Calu3 (cell line): ENCODE data around the gene RNF227. TPM values are rescaled to one million over a fixed set of nuclear protein-coding genes. Genes with fewer than 3 reads are reported as not detected.
A peak's percentile ranks its signal among the peaks of the same experiment; 100 is the strongest.

Experiments
- Bru-seq: library from RNA; stranded (reverse); fragments of 400-500 nt; gene quantifications from one replicate; lab custom pipeline; 2021; lab: Mats Ljungman, UMichigan
- BruChase-seq, 2 experiments: library from RNA; stranded (reverse); fragments of 400-500 nt; gene quantifications; one replicate each; lab custom pipeline; 2021; lab: Mats Ljungman, UMichigan
- BruUV-seq: library from RNA; stranded (reverse); fragments of 400-500 nt; replicated peaks from 2 replicates; lab custom pipeline; 2021; lab: Mats Ljungman, UMichigan
- CTCF ChIA-PET: fragments of 300-600 bp; sonication (Branson Sonifier 250); formaldehyde crosslinking; loops from one replicate; lab custom pipeline; 2022; ENCODE audit warnings: antibody characterized with exemption; lab: Charles Lee
- DNase-seq: peaks from one replicate; pipeline ENCODE4 v3.0.0; 2022
- H3K27ac Mint-ChIP-seq: one replicate; pipeline ENCODE4 v1.8.0; 2022; ENCODE audit warnings: mixed read lengths; ENCODE audit not compliant: unreplicated experiment
- H3K27me3 Mint-ChIP-seq: one replicate; pipeline ENCODE4 v1.8.0; 2022; ENCODE audit warnings: mixed read lengths; ENCODE audit not compliant: unreplicated experiment
- H3K36me3 Mint-ChIP-seq: one replicate; pipeline ENCODE4 v1.8.0; 2022; ENCODE audit warnings: mild to moderate bottlenecking, moderate library complexity, mixed read lengths; ENCODE audit not compliant: insufficient read depth, unreplicated experiment
- H3K4me1 Mint-ChIP-seq: one replicate; pipeline ENCODE4 v1.8.0; 2022; ENCODE audit warnings: mild to moderate bottlenecking, low read depth, mixed read lengths; ENCODE audit not compliant: unreplicated experiment
- H3K4me3 Mint-ChIP-seq: one replicate; pipeline ENCODE4 v1.8.0; 2022; ENCODE audit warnings: mild to moderate bottlenecking, low read depth, moderate library complexity, mixed read lengths; ENCODE audit not compliant: unreplicated experiment
- H3K9me3 Mint-ChIP-seq: one replicate; pipeline ENCODE4 v1.8.0; 2022; ENCODE audit warnings: low read depth, mixed read lengths; ENCODE audit not compliant: unreplicated experiment
- intact Hi-C: fragments of 100-400 bp; cut with micrococcal nuclease; formaldehyde crosslinking; loops from one replicate; pipeline ENCODE4 v1.10.0; 2022; ENCODE audit not compliant: unreplicated experiment
- long read RNA-seq: library from polyadenylated mRNA; stranded (forward); transcript quantifications from one replicate; pipeline ENCODE4 v2.0.0, GENCODE V29; 2022
- total RNA-seq: library from RNA; stranded (reverse); gene quantifications from 2 replicates; pipeline ENCODE4 v1.2.3, GENCODE V29; 2022
- TF ChIP-seq, protein P1 (sequence below): fragments of 200-600 bp; IDR thresholded peaks from one replicate; pipeline ENCODE4 v1.8.0; 2022; ENCODE audit warnings: antibody characterized with exemption; ENCODE audit not compliant: unreplicated experiment

RNF227 gene
- 1.4 and 2.0 TPM in 2 replicates for total RNA-seq
- Bru-seq, nascent RNA, result percentile 46 among the genes with signal in this experiment
- BruChase-seq, experiment 1, labeled RNA remaining after a 6-hour chase, result percentile 55 among the genes with signal in this experiment
- percentile 52 among the genes with signal in this experiment for BruChase-seq, experiment 2, labeled RNA remaining after a 2-hour chase
- long read RNA-seq, partial matches to known transcripts, result 0 of 1 reads
- long read RNA-seq, other reads (novel, unspliced or antisense), result 0 of 1 reads

DNA sequence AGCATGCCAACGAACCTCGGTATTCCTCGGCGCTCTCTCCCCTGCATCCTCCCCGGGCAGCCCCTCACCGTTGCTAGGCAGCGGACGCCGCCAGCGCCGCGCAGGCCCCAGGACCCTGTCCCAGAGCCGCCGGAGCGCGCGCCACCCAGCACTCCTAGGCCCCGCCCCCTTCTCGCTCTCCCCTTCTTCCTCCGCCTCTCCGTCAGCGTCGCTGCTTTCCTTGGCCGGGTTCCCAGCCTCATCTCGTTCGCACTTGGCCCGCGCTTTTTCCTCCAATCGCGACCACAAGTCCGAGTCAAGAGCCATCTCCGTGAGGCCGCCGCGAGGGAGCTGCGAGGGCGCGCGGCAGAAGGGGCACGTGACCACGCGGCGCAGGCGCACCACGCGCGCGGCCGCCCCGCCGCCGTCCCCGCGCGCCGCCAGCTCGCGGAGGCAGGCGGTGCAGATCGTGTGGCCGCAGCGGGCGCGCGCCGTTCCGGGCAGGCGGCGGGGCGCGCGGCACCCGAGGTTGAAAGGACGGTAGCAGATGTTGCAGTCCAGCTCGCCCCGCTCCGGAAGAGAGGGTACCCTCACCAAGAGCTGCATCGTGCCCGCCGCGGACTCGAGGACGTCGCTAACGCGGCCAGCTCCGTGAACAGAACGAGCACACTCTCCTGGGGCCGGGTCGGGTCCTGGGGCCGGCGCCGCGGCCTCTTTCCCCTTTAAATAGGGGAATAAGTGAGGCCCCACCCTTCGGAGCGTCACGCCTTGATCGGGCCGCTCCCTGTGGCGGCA, at the start of gene RNF227:
TSS of gene RNF227 (minus strand) at position 679 of the 774 bp plus-strand sequence. CDS start at position 585, 94 bp downstream.
- H3K27ac Mint-ChIP-seq, result peak within 1 kb of the TSS; percentile 60

DNA sequence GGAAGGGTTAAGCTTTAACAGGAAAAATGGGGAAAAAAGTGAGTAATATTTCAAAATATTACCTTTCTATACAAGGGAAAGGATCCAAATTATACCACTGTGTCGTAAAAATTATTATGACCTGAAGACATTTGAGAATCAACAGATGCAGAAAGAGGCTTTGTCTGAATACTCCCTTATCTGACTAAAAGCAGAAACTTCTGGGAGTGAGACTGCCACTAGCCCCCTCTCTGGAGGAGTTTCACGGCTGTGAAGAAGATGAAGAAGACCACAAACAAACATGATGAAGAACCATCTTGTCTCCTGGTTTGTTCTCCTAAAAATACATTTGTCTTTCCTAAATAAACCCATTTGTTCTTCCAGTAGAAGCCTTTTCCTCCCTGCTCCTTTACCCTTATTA, 45.3 kb upstream of the RNF227 start:
- H3K4me1 Mint-ChIP-seq, result no peaks in the 10 kb centered on the region
- BruUV-seq, result no TSS peak
- TF ChIP-seq, protein P1, sequence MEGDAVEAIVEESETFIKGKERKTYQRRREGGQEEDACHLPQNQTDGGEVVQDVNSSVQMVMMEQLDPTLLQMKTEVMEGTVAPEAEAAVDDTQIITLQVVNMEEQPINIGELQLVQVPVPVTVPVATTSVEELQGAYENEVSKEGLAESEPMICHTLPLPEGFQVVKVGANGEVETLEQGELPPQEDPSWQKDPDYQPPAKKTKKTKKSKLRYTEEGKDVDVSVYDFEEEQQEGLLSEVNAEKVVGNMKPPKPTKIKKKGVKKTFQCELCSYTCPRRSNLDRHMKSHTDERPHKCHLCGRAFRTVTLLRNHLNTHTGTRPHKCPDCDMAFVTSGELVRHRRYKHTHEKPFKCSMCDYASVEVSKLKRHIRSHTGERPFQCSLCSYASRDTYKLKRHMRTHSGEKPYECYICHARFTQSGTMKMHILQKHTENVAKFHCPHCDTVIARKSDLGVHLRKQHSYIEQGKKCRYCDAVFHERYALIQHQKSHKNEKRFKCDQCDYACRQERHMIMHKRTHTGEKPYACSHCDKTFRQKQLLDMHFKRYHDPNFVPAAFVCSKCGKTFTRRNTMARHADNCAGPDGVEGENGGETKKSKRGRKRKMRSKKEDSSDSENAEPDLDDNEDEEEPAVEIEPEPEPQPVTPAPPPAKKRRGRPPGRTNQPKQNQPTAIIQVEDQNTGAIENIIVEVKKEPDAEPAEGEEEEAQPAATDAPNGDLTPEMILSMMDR, result no peak
- no peak overlapping the region for H3K4me3 Mint-ChIP-seq
- no peak overlapping the region for H3K27ac Mint-ChIP-seq
- peaks cover 16% of the 10 kb centered on the region for H3K27me3 Mint-ChIP-seq
- no peaks in the 10 kb centered on the region for H3K36me3 Mint-ChIP-seq
- no peak for DNase-seq
- CTCF ChIA-PET, result no interaction called here
- no peaks in the 10 kb centered on the region for H3K9me3 Mint-ChIP-seq
- intact Hi-C loops, result no loop called here

More for the DNA sequence above, at the start of gene RNF227:
- H3K36me3 Mint-ChIP-seq, result peaks cover 29% of the 10 kb centered on the region
- BruUV-seq, result no TSS peak
- DNase-seq, result peak; percentile 83
- no peaks in the 10 kb centered on the region for H3K9me3 Mint-ChIP-seq
- intact Hi-C loops, result loop anchor here (10.0 kb wide), 1 partner anchor 129 kb away; no protein-coding TSS in a partner anchor
- TF ChIP-seq, protein P1, result no peak
- H3K27me3 Mint-ChIP-seq, result no peaks in the 10 kb centered on the region
- peak within 1 kb of the TSS; percentile 66 for H3K4me3 Mint-ChIP-seq
- no peaks in the 10 kb centered on the region for H3K4me1 Mint-ChIP-seq
- CTCF ChIA-PET, result interaction anchor here (0.9 to 1.4 kb wide), 3 partner anchors 73 to 142 kb away, joined by 5 to 7 read pairs (median 5); no protein-coding TSS in a partner anchor

- TF ChIP-seq, protein P1, result no peak
- Mint-ChIP-seq H3K27me3 (peaks cover 16% of the 10 kb centered on the region), H3K4me3 (no peak overlapping the region), H3K27ac (no peak overlapping the region), H3K36me3 (no peaks in the 10 kb centered on the region), H3K4me1 (no peaks in the 10 kb centered on the region), H3K9me3 (no peaks in the 10 kb centered on the region)
- no peak for DNase-seq
- no TSS peak for BruUV-seq
- intact Hi-C loops, result no loop called here
- CTCF ChIA-PET, result no interaction called here
Measured at GRCh38 chr17:7959503-7960253, 43.6 kb upstream of the RNF227 start.
